Measurements from ENCODE around the gene SH3BGRL2.

Gene SH3BGRL2

DNA sequence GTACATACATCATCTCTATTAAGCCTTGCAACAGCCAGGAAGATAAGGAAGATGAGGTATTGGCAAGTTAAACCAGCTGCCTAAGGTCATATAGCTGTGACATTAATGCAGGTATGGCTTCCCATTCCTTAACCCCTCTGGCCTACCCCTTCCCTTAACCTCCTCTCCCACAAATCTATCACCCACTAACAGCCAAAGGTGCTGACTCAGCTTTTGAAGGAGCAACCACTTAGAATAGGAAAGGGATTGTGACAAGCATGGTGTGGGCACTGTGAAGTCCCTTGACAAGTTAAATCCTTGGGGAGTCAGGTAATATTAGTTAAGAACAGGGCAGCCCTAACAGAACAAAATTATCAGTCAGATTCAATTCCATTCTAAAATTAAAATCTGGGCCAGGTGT is 5.4 kb upstream of the SH3BGRL2 start:
- ChIA-PET POLR2A (no interaction called here), CTCF (no interaction called here)
- TF ChIP-seq HDGF (IDR thresholded peaks at IDR 0.05; ENCODE audit: borderline replicate concordance) (no peak), LEF1 (IDR thresholded peaks at IDR 0.05; ENCODE audit: borderline replicate concordance) (no peak), FOXA1 (IDR thresholded peaks at IDR 0.05) (no peak), ELF4 (IDR thresholded peaks at IDR 0.05) (no peak), TARDBP (IDR thresholded peaks at IDR 0.05) (no peak), FOXM1 (IDR thresholded peaks at IDR 0.05; ENCODE audit: borderline replicate concordance) (no peak), ARNT (IDR thresholded peaks at IDR 0.05) (no peak), L3MBTL2 (conservative IDR thresholded peaks at IDR 0.05) (no peak), FOXK2 (IDR thresholded peaks at IDR 0.05) (no peak), SUZ12 (IDR thresholded peaks at IDR 0.05) (no peak), BHLHE40 (IDR thresholded peaks at IDR 0.05; ENCODE audit: borderline replicate concordance) (no peak), SP1 (IDR thresholded peaks at IDR 0.05) (no peak), ZNF384 (IDR thresholded peaks at IDR 0.05) (no peak), CTBP1 (IDR thresholded peaks at IDR 0.05; ENCODE audit: borderline replicate concordance) (no peak), NFRKB (IDR thresholded peaks at IDR 0.05) (no peak)
- TF ChIP-seq, protein P1, sequence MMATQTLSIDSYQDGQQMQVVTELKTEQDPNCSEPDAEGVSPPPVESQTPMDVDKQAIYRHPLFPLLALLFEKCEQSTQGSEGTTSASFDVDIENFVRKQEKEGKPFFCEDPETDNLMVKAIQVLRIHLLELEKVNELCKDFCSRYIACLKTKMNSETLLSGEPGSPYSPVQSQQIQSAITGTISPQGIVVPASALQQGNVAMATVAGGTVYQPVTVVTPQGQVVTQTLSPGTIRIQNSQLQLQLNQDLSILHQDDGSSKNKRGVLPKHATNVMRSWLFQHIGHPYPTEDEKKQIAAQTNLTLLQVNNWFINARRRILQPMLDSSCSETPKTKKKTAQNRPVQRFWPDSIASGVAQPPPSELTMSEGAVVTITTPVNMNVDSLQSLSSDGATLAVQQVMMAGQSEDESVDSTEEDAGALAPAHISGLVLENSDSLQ (IDR thresholded peaks at IDR 0.05), result no peak
- DNase-seq (ENCODE audit: extremely low spot score), result no peak

- ChIA-PET CTCF (no interaction called here), POLR2A (no interaction called here)
- no peak for TF ChIP-seq BHLHE40 (IDR thresholded peaks at IDR 0.05; ENCODE audit: borderline replicate concordance)
- no peak for TF ChIP-seq TARDBP (IDR thresholded peaks at IDR 0.05)
- TF ChIP-seq LEF1 (IDR thresholded peaks at IDR 0.05; ENCODE audit: borderline replicate concordance), result no peak
- no peak for TF ChIP-seq SP1 (IDR thresholded peaks at IDR 0.05)
- TF ChIP-seq SUZ12 (IDR thresholded peaks at IDR 0.05), result no peak
- no peak for TF ChIP-seq FOXA1 (IDR thresholded peaks at IDR 0.05)
- no peak for TF ChIP-seq FOXM1 (IDR thresholded peaks at IDR 0.05; ENCODE audit: borderline replicate concordance)
- no peak for TF ChIP-seq HDGF (IDR thresholded peaks at IDR 0.05; ENCODE audit: borderline replicate concordance)
- TF ChIP-seq ELF4 (IDR thresholded peaks at IDR 0.05), result no peak
- TF ChIP-seq, protein P1 (IDR thresholded peaks at IDR 0.05), result no peak
- no peak for TF ChIP-seq ZNF384 (IDR thresholded peaks at IDR 0.05)
- no peak for TF ChIP-seq L3MBTL2 (conservative IDR thresholded peaks at IDR 0.05)
- TF ChIP-seq ARNT (IDR thresholded peaks at IDR 0.05), result no peak
- TF ChIP-seq NFRKB (IDR thresholded peaks at IDR 0.05), result no peak
- no peak for TF ChIP-seq FOXK2 (IDR thresholded peaks at IDR 0.05)
- no peak for TF ChIP-seq CTBP1 (IDR thresholded peaks at IDR 0.05; ENCODE audit: borderline replicate concordance)
- no peak for DNase-seq (ENCODE audit: extremely low spot score)
Measured at GRCh38 chr6:79626811-79627210, 4.3 kb upstream of the SH3BGRL2 start.

GRCh38 chr6:79627422-79627821 is 3.7 kb upstream of the SH3BGRL2 start:
- ChIA-PET POLR2A (no interaction called here), CTCF (no interaction called here)
- TF ChIP-seq L3MBTL2 (conservative IDR thresholded peaks at IDR 0.05), result no peak
- no peak for TF ChIP-seq FOXK2 (IDR thresholded peaks at IDR 0.05)
- no peak for TF ChIP-seq ZNF384 (IDR thresholded peaks at IDR 0.05)
- no peak for TF ChIP-seq ARNT (IDR thresholded peaks at IDR 0.05)
- no peak for TF ChIP-seq TARDBP (IDR thresholded peaks at IDR 0.05)
- TF ChIP-seq HDGF (IDR thresholded peaks at IDR 0.05; ENCODE audit: borderline replicate concordance), result no peak
- TF ChIP-seq SUZ12 (IDR thresholded peaks at IDR 0.05), result no peak
- TF ChIP-seq, protein P1 (IDR thresholded peaks at IDR 0.05), result no peak
- TF ChIP-seq NFRKB (IDR thresholded peaks at IDR 0.05), result no peak
- TF ChIP-seq FOXA1 (IDR thresholded peaks at IDR 0.05), result no peak
- TF ChIP-seq SP1 (IDR thresholded peaks at IDR 0.05), result no peak
- TF ChIP-seq FOXM1 (IDR thresholded peaks at IDR 0.05; ENCODE audit: borderline replicate concordance), result no peak
- TF ChIP-seq CTBP1 (IDR thresholded peaks at IDR 0.05; ENCODE audit: borderline replicate concordance), result no peak
- no peak for TF ChIP-seq BHLHE40 (IDR thresholded peaks at IDR 0.05; ENCODE audit: borderline replicate concordance)
- no peak for TF ChIP-seq LEF1 (IDR thresholded peaks at IDR 0.05; ENCODE audit: borderline replicate concordance)
- no peak for TF ChIP-seq ELF4 (IDR thresholded peaks at IDR 0.05)
- no peak for DNase-seq (ENCODE audit: extremely low spot score)

DNA sequence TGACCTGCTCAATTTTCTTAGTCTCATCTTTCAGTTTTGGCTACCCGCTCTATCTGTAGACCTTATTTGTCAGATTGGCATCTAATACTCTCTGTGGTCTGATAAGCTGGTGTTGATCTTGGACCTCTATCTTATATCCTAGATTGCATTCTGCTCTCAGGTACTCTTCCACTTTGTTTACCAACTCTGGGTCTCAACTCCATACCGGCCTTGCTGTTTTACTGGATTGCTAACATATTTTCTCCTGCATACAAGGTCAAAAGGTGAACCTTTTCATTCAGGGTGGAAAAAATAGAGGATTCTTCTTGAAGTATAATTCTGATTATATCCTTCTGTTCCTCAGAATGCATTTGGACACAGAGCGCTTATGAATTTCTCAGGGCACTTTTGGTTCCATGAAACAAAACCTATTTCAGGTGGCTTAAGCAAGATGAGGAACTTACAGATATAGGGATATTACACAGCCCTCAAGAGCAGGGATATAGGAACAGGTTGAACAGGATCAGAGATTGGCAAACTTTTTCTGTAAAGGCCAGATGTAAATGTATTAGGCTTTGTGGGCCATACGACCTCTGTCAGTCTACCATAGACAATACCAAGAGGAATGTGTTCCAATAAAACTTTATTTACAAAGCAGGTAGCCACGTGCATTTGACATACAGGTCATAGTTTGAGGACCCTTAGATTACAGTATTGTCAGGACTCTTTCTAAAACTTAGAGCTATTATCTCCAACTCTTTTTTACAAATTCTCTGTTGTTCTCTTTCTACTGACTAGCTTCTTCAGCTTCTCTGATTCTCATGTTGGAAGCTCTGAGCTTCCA is 2.5 kb upstream of the SH3BGRL2 start:
- ChIA-PET POLR2A (no interaction called here), CTCF (no interaction called here)
- DNase-seq (ENCODE audit: extremely low spot score), result no peak
- TF ChIP-seq SP1 (IDR thresholded peaks at IDR 0.05) (no peak), L3MBTL2 (conservative IDR thresholded peaks at IDR 0.05) (no peak), CTBP1 (IDR thresholded peaks at IDR 0.05; ENCODE audit: borderline replicate concordance) (no peak), ARNT (IDR thresholded peaks at IDR 0.05) (no peak), FOXM1 (IDR thresholded peaks at IDR 0.05; ENCODE audit: borderline replicate concordance) (no peak), ELF4 (IDR thresholded peaks at IDR 0.05) (no peak), ZNF384 (IDR thresholded peaks at IDR 0.05) (no peak), FOXA1 (IDR thresholded peaks at IDR 0.05) (no peak), NFRKB (IDR thresholded peaks at IDR 0.05) (no peak), HDGF (IDR thresholded peaks at IDR 0.05; ENCODE audit: borderline replicate concordance) (no peak), SUZ12 (IDR thresholded peaks at IDR 0.05) (no peak)
- TF ChIP-seq, protein P1 (IDR thresholded peaks at IDR 0.05), result no peak

DNA sequence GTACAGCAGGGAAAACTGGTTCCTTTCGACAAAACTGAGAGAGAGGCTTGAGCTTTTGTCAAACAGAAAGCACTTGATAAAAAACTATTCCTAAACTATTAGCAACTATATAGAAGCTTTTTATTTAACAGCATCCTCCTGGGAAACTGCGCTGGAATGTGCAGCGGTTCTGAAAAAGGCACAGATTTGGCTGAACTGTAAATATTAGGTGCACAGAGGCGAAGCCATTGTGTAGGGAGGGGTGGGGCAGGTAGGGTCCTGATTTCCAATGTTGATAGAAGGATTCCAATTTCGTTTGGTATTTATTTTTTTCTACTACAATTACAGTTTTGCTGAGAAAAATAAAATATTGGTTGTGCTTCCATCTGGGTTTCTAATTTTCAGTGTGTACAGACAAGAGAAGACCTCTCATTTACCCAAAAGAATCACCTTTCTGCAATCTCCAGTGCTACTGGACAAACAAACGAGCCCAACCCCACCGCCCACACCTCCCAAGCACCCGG is 698 bp upstream of the SH3BGRL2 start:
- no peak for DNase-seq (ENCODE audit: extremely low spot score)
- TF ChIP-seq CTBP1 (IDR thresholded peaks at IDR 0.05; ENCODE audit: borderline replicate concordance) (no peak), LEF1 (IDR thresholded peaks at IDR 0.05; ENCODE audit: borderline replicate concordance) (no peak)
- ChIA-PET POLR2A (interaction anchor here (0.7 to 2.0 kb wide), 12 partner anchors 8 to 94 kb away, joined by 3 to 12 read pairs (median 5); partner anchors contain the start of gene LCA5), CTCF (no interaction called here)
